Fibroblast of lung (primary cell): ENCODE data around the gene FGFBP3. TPM values are rescaled to one million over a fixed set of nuclear protein-coding genes. Genes with fewer than 3 reads are reported as not detected.

Source experiments
- DNase-seq, 2 donors: peaks; one replicate each; pipeline versions ENCODE4 v3.0.0 to v3.0.0-alpha.2; 2010; ENCODE audit warnings: low read depth in 2 of 2
- H2AFZ ChIP-seq: 2 replicates; pipeline ENCODE4 v1.5.1; 2012; ENCODE audit warnings: low read length, control low read depth, inconsistent platforms
- H3K27ac ChIP-seq: 2 replicates; pipeline ENCODE4 v1.5.1; 2011; ENCODE audit warnings: low read length, control low read depth; ENCODE audit not compliant: insufficient read depth
- H3K27me3 ChIP-seq: 2 replicates; pipeline ENCODE4 v1.5.1; 2011; ENCODE audit warnings: mild to moderate bottlenecking, low read length; ENCODE audit not compliant: control insufficient read depth, insufficient read depth
- H3K36me3 ChIP-seq: 2 replicates; pipeline ENCODE4 v1.5.1; 2011; ENCODE audit warnings: low read length; ENCODE audit not compliant: control insufficient read depth, insufficient read depth
- H3K4me1 ChIP-seq: 2 replicates; pipeline ENCODE4 v1.5.1; 2011; ENCODE audit warnings: low read length; ENCODE audit not compliant: control insufficient read depth, insufficient read depth; ENCODE audit errors: extremely low read depth
- H3K4me2 ChIP-seq: 2 replicates; pipeline ENCODE4 v1.5.1; 2011; ENCODE audit warnings: low read length, control low read depth; ENCODE audit not compliant: insufficient read depth; ENCODE audit errors: extremely low read depth
- H3K4me3 ChIP-seq, 4 experiments: fragments of 200-600 bp in 1 of 4; sonication (generic) in 1 of 4; replicated peaks in 1 of 4; 2 replicates each; pipeline ENCODE4 v1.5.1; 2011 to 2016; ENCODE audit warnings: low read length in 4 of 4, low read depth in 3 of 4, mild to moderate bottlenecking in 3 of 4, control low read depth in 2 of 4, inconsistent platforms in 1 of 4, mixed read lengths in 1 of 4; ENCODE audit not compliant: insufficient read depth in 1 of 4; ENCODE audit errors: control extremely low read depth in 1 of 4
- H3K79me2 ChIP-seq: 2 replicates; pipeline ENCODE4 v1.5.1; 2012; ENCODE audit warnings: mild to moderate bottlenecking, low read length, inconsistent platforms; ENCODE audit not compliant: control insufficient read depth, insufficient read depth
- H3K9ac ChIP-seq: 2 replicates; pipeline ENCODE4 v1.5.1; 2011; ENCODE audit warnings: mild to moderate bottlenecking, low read length, control low read depth; ENCODE audit not compliant: insufficient read depth
- H3K9me3 ChIP-seq: 2 replicates; pipeline ENCODE4 v1.5.1; 2012; ENCODE audit warnings: low read depth, low read length; ENCODE audit not compliant: control insufficient read depth, insufficient read depth
- H4K20me1 ChIP-seq: 2 replicates; pipeline ENCODE4 v1.5.1; 2011; ENCODE audit warnings: low read length; ENCODE audit not compliant: control insufficient read depth, insufficient read depth; ENCODE audit errors: extremely low read depth
- CTCF ChIP-seq, 2 donors: IDR thresholded peaks in 1 of 2; conservative IDR thresholded peaks in 1 of 2; 1 replicate in 1 of 2; 2 replicates in 1 of 2; pipeline ENCODE4 v1.5.1; 2011 to 2012; ENCODE audit warnings: low read length in 2 of 2, control low read depth in 1 of 2, inconsistent platforms in 1 of 2, low read depth in 1 of 2, mild to moderate bottlenecking in 1 of 2
- EZH2 ChIP-seq: IDR thresholded peaks from 2 replicates; pipeline ENCODE4 v1.5.1; 2012; ENCODE audit warnings: low read length, control low read depth, mild to moderate bottlenecking; ENCODE audit errors: missing control alignments
- polyA plus RNA-seq, 2 donors: library from polyadenylated mRNA; depleted of rRNA in 1 of 2; stranded (reverse) in 1 of 2; unstranded in 1 of 2; fragments of >200 nt; gene quantifications; 2 replicates each; pipeline ENCODE4 v1.2.1, GENCODE V29; 2011 to 2012; ENCODE audit warnings: missing spikeins in 1 of 2
- total RNA-seq: library from RNA; depleted of rRNA; stranded (reverse); fragments of >200 nt; gene quantifications from 2 replicates; pipeline ENCODE4 v1.2.1, GENCODE V29; 2014

Gene FGFBP3
- total and polyA plus RNA-seq, 2 donors (not counting 1 experiment from before 2014, with no cell fraction given): 0.25 to 0.50 TPM

- Histone ChIP-seq H2AFZ (peak overlapping the region; percentile 36), H3K36me3 (no peaks in the 10 kb centered on the region), H3K27me3 (no peaks in the 10 kb centered on the region), H3K4me1 (no peaks in the 10 kb centered on the region), H3K4me3 (no peak overlapping the region), H3K79me2 (no peaks in the 10 kb centered on the region), H3K9me3 (no peaks in the 10 kb centered on the region), H4K20me1 (no peaks in the 10 kb centered on the region), H3K9ac (no peak overlapping the region), H3K27ac (no peak overlapping the region), H3K4me2 (no peak overlapping the region)
- TF ChIP-seq EZH2: no peak
- no peak for TF ChIP-seq CTCF (conservative IDR thresholded peaks at IDR 0.05 in 1 of 2, IDR thresholded peaks at IDR 0.05 in 1 of 2; ENCODE audit: low read depth in 1 of 2, low read length in 2 of 2)
- no peak for DNase-seq
These were observed 29.0 kb downstream of the FGFBP3 start for GRCh38 chr10:91880310-91880709.

- TF ChIP-seq EZH2: no peak
- no peak for TF ChIP-seq CTCF (conservative IDR thresholded peaks at IDR 0.05 in 1 of 2, IDR thresholded peaks at IDR 0.05 in 1 of 2; ENCODE audit: low read depth in 1 of 2, low read length in 2 of 2)
- DNase-seq: no peak
- H3K9ac ChIP-seq: no peak overlapping the region
- no peak overlapping the region for H3K27ac ChIP-seq
- no peaks in the 10 kb centered on the region for H3K4me1 ChIP-seq
- H3K9me3 ChIP-seq: no peaks in the 10 kb centered on the region
- no peak overlapping the region for H3K4me2 ChIP-seq
- H3K36me3 ChIP-seq: no peaks in the 10 kb centered on the region
- no peak overlapping the region for H2AFZ ChIP-seq
- H3K79me2 ChIP-seq: no peaks in the 10 kb centered on the region
- no peak overlapping the region for H3K4me3 ChIP-seq
- no peaks in the 10 kb centered on the region for H4K20me1 ChIP-seq
- H3K27me3 ChIP-seq: no peaks in the 10 kb centered on the region
These were observed 29.6 kb downstream of the FGFBP3 start for GRCh38 chr10:91879515-91880170.

GRCh38 chr10:91875779-91876178, 33.5 kb downstream of the FGFBP3 start:
- Histone ChIP-seq H2AFZ (no peak overlapping the region), H3K9ac (no peak overlapping the region), H4K20me1 (no peaks in the 10 kb centered on the region), H3K4me2 (no peak overlapping the region), H3K27me3 (no peaks in the 10 kb centered on the region), H3K9me3 (no peaks in the 10 kb centered on the region), H3K36me3 (no peaks in the 10 kb centered on the region), H3K4me1 (no peaks in the 10 kb centered on the region), H3K27ac (no peak overlapping the region), H3K79me2 (no peaks in the 10 kb centered on the region), H3K4me3 (no peak overlapping the region)
- TF ChIP-seq CTCF (conservative IDR thresholded peaks at IDR 0.05 in 1 of 2, IDR thresholded peaks at IDR 0.05 in 1 of 2; ENCODE audit: low read depth in 1 of 2, low read length in 2 of 2): no peak
- TF ChIP-seq EZH2: no peak
- no peak for DNase-seq
